ENCODE results near the gene MYLK2. TPM values are rescaled to one million over a fixed set of nuclear protein-coding genes. Genes with fewer than 3 reads are reported as not detected.

Gene MYLK2
- total RNA-seq, 1 donor from 2014 or later: 0.44 TPM

DNA sequence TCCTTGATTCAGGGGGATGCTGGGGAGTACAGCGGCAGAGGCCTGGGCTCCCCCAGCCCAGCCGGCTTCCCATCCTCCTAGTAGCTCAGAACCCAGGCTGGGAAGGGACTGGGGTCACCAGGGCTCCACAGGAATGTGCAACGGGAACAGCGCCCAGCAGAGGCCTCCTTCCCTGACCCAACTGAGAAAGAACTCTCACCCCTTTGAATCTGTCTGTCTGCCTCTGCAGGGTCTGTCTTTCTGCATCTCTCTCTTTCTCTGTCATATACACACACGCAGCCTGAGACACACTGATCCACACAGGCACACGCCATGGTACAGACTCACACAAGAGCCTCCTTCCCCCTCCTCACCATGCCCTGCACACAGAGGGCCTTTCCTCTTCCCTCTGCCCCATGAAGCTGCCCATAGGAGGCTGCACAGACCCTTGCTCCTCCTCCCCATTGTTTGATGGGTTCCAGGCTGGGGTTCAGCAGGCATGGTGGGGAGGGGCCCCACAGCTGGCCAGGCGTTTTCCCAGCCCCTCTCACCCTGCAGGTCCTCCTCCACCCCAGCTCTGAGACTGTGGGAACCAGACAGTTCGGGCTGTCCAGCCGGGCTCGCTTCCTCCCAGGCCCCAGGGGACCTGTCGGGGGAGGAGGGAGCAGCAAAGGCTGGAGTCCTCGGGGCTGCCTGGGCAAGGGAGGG lies 23.5 kb downstream of the MYLK2 start:
- H3K27me3 Mint-ChIP-seq (ENCODE audit: insufficient read depth): peaks cover 3% of the 10 kb centered on the region
- H3K4me3 Mint-ChIP-seq: no peak overlapping the region
- DNase-seq (ENCODE audit: low spot score): no peak
- H3K27ac Mint-ChIP-seq: no peak overlapping the region
- no peaks in the 10 kb centered on the region for H3K4me1 Mint-ChIP-seq (ENCODE audit: low read depth)
- no peaks in the 10 kb centered on the region for H3K9me3 Mint-ChIP-seq
- no peaks in the 10 kb centered on the region for H3K36me3 Mint-ChIP-seq (ENCODE audit: low read depth)
- intact Hi-C loops (cut with micrococcal nuclease): no loop called here

DNA sequence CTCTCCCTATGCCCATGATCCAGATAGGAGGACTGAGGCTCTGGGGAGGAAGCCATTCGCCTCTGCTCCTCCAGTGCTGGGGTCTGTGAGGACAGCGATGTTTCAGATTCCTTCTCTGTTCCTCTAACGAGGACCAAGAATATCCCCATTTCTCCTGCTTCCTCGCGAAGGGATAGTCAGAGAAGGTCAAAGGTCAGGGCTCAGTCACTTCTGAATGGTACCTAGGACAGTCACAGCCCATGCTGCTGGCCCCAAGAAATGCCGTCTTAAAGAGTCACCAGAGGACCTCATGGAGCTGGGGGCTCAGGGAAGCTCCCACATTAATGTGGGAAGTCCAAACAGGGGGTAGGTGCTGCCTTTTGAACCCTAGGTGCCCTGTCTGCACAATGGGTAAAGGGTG lies 24.1 kb downstream of the MYLK2 start:
- no peaks in the 10 kb centered on the region for H3K9me3 Mint-ChIP-seq
- intact Hi-C loops (cut with micrococcal nuclease): no loop called here

GRCh38 chr20:31843881-31844280 lies 24.7 kb downstream of the MYLK2 start:
- intact Hi-C loops (cut with micrococcal nuclease): no loop called here
- Mint-ChIP-seq H3K27me3 (ENCODE audit: insufficient read depth) (peaks cover 5% of the 10 kb centered on the region), H3K27ac (no peak overlapping the region), H3K9me3 (no peaks in the 10 kb centered on the region), H3K36me3 (ENCODE audit: low read depth) (no peaks in the 10 kb centered on the region), H3K4me1 (ENCODE audit: low read depth) (no peaks in the 10 kb centered on the region), H3K4me3 (no peak overlapping the region)
- DNase-seq (ENCODE audit: low spot score): no peak

More for the DNA sequence above, 24.1 kb downstream of the MYLK2 start:
- Mint-ChIP-seq H3K27me3 (ENCODE audit: insufficient read depth) (peaks cover 3% of the 10 kb centered on the region), H3K4me3 (no peak overlapping the region), H3K36me3 (ENCODE audit: low read depth) (no peaks in the 10 kb centered on the region), H3K4me1 (ENCODE audit: low read depth) (no peaks in the 10 kb centered on the region), H3K27ac (no peak overlapping the region)
- no peak for DNase-seq (ENCODE audit: low spot score)

DNA sequence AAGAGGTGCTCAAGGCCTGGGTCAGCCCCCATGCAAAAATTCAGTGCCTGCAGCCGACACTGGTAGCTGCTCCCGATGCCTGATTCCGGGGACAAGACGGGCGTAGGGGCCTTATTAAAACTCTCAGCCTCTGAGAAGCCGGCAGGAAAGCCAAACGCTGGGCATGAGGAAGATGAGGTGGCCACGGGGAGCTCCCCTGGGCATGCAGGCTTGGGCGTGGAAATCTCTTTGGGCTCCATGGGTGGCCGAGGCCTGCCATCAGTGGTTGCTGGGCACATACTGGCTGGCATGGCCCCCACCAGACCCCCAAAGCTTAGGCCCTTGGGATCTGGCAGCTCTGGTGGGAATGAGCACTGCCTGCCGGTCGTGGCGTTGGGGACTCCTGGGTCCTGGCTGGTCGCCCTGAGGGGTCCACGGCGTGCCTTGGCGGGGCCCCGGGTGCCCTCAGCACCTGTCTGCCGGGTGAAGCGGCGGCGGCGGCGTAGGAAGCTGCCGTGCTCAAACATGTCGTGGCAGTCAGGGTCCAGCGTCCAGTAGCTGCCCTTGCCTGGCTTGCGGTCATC lies 25.7 kb downstream of the MYLK2 start:
- no peak for DNase-seq (ENCODE audit: low spot score)
- intact Hi-C loops (cut with micrococcal nuclease): no loop called here
- no peaks in the 10 kb centered on the region for H3K4me1 Mint-ChIP-seq (ENCODE audit: low read depth)
- no peak overlapping the region for H3K27ac Mint-ChIP-seq
- H3K36me3 Mint-ChIP-seq (ENCODE audit: low read depth): no peaks in the 10 kb centered on the region
- no peaks in the 10 kb centered on the region for H3K9me3 Mint-ChIP-seq
- H3K27me3 Mint-ChIP-seq (ENCODE audit: insufficient read depth): peaks cover 7% of the 10 kb centered on the region
- H3K4me3 Mint-ChIP-seq: no peak overlapping the region

GRCh38 chr20:31845300-31845863 lies 26.2 kb downstream of the MYLK2 start, which contains the start of gene FOXS1:
Gene FOXS1, minus strand, starts transcription at chr20:31845604. Its CDS starts 62 bp downstream, at chr20:31845542.
- Mint-ChIP-seq H3K9me3 (no peaks in the 10 kb centered on the region), H3K36me3 (ENCODE audit: low read depth) (no peaks in the 10 kb centered on the region), H3K27ac (no peak within 1 kb of the TSS), H3K4me3 (no peak within 1 kb of the TSS), H3K4me1 (ENCODE audit: low read depth) (no peaks in the 10 kb centered on the region), H3K27me3 (ENCODE audit: insufficient read depth) (peaks cover 12% of the 10 kb centered on the region)
- intact Hi-C loops (cut with micrococcal nuclease): no loop called here
- no peak for DNase-seq (ENCODE audit: low spot score)

GRCh38 chr20:31846793-31847138 lies 27.6 kb downstream of the MYLK2 start:
- no peak for DNase-seq (ENCODE audit: low spot score)
- no peak overlapping the region for H3K4me3 Mint-ChIP-seq
- H3K27ac Mint-ChIP-seq: no peak overlapping the region
- H3K9me3 Mint-ChIP-seq: no peaks in the 10 kb centered on the region
- H3K4me1 Mint-ChIP-seq (ENCODE audit: low read depth): no peaks in the 10 kb centered on the region
- H3K36me3 Mint-ChIP-seq (ENCODE audit: low read depth): no peaks in the 10 kb centered on the region
- peaks cover 22% of the 10 kb centered on the region for H3K27me3 Mint-ChIP-seq (ENCODE audit: insufficient read depth)
- intact Hi-C loops (cut with micrococcal nuclease): loop anchor here (1.0 kb wide), 1 partner anchor 23 kb away; no protein-coding TSS in a partner anchor

DNA sequence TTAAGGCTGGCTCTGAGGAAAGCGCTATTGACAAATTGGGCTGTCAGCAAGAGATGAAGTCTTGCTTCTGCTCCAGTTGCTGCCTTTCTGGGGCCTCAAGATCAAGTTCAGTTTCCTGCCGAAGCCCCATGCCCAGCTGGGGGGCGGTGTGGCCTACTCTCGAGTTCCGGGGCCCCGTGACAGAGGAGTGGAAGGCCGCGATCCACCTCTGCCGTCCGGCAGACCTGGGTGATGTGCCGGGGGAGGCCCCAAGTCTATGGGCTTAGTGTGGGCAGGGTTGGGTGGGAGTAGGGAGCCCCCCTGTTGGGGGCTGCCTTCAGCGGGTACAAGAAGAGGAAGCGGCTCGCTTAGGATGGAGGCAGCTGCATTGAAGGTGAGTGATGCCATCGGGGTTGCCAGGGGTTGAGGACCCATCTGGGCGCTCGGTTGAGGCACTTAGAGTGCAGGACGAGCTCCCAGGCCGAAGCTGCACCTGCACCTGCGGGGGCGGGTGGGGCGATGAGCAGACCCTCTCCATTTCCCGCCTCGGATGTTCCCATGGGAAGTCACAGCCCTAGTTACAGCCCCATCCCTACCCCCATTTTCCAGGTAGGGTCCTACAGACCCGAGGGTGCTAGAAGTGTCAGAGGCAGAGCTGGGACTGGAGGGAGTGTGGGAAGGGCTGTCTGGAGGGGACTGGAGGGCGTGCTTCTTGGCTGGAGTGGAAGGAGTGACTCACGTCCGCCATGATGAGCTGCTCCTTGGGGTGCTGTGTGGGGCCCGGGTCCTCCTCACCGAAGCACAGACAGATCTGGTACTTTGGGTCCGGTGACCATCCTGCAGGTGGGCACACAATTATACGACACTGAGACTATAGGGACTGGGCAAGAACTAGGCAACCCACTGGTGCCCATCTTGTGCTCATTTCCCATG lies 29.2 kb downstream of the MYLK2 start:
- intact Hi-C loops (cut with micrococcal nuclease): no loop called here
- Mint-ChIP-seq H3K4me1 (ENCODE audit: low read depth) (no peaks in the 10 kb centered on the region), H3K27me3 (ENCODE audit: insufficient read depth) (peaks cover 22% of the 10 kb centered on the region), H3K4me3 (no peak overlapping the region), H3K9me3 (no peaks in the 10 kb centered on the region), H3K36me3 (ENCODE audit: low read depth) (no peaks in the 10 kb centered on the region), H3K27ac (no peak overlapping the region)
- no peak for DNase-seq (ENCODE audit: low spot score)

GRCh38 chr20:31849306-31849930 lies 30.3 kb downstream of the MYLK2 start:
- no peaks in the 10 kb centered on the region for H3K9me3 Mint-ChIP-seq
- H3K27me3 Mint-ChIP-seq (ENCODE audit: insufficient read depth): peaks cover 21% of the 10 kb centered on the region
- no peak overlapping the region for H3K27ac Mint-ChIP-seq
- H3K36me3 Mint-ChIP-seq (ENCODE audit: low read depth): no peaks in the 10 kb centered on the region
- no peaks in the 10 kb centered on the region for H3K4me1 Mint-ChIP-seq (ENCODE audit: low read depth)
- intact Hi-C loops (cut with micrococcal nuclease): no loop called here
- no peak for DNase-seq (ENCODE audit: low spot score)
- no peak overlapping the region for H3K4me3 Mint-ChIP-seq

DNA sequence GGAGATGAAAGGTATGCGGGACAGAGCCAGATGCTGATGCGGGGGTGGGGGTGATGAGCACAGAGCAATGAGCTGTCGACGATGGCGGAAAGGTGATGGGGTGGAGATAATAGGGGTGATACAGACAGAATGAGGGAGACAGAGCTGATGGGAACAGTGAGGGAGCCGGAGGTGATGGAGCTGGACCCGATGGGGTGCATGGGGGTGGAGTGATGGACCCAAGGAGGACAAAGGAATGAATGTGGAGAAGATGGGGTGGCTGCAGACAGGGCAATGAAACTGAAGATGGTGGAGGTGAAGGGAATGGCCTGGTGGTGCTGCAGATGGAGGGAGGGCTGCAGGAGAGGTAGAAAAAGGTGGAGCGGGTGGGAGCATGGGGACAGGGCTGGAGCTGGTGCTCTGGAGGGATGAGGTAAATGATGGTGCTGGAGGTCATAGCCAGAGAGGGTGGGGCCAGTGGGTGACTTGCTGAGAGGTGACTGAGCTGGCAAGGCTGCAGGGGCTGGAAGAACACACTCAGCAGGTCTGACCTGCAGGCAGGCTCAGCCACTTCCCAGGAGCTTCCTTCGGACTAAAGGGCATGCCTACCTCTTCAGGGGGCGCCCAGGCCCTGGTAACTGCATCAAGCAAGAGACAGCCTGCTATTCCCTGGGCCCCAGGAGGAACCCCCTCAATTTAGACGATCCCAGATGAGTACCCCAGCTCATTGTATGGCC lies 32.2 kb downstream of the MYLK2 start:
- Mint-ChIP-seq H3K27me3 (ENCODE audit: insufficient read depth) (peaks cover 20% of the 10 kb centered on the region), H3K4me3 (no peak overlapping the region), H3K36me3 (ENCODE audit: low read depth) (no peaks in the 10 kb centered on the region), H3K9me3 (no peaks in the 10 kb centered on the region), H3K4me1 (ENCODE audit: low read depth) (no peaks in the 10 kb centered on the region), H3K27ac (no peak overlapping the region)
- no peak for DNase-seq (ENCODE audit: low spot score)
- intact Hi-C loops (cut with micrococcal nuclease): loop anchor here (10.0 kb wide), 1 partner anchor 803 kb away; no protein-coding TSS in a partner anchor

- Mint-ChIP-seq H3K4me3 (no peak overlapping the region), H3K27ac (no peak overlapping the region), H3K4me1 (ENCODE audit: low read depth) (peaks cover 3% of the 10 kb centered on the region)
Measured at GRCh38 chr20:31853481-31853880, 34.3 kb downstream of the MYLK2 start.

DNA sequence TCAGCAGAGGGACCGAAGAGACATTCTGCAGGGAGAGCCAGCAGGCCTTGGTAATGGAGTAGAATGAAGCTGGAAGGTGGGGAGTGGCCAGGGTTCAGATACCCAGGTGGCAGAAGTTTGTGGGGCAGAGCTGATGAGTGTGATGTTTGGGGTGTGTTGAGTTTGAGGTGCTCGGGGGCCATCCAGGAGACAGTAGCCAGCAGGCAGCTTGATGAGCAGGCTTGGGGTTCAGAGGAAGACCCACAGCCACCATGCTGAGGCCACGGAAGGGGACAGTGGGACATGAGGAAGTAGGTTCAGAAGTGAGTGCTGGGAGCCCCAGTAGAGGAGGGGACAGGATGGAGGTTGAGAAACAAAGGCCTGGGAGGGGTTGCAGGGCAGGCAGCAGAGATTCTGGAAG lies 37.4 kb downstream of the MYLK2 start:
- H3K4me1 Mint-ChIP-seq (ENCODE audit: low read depth): peaks cover 6% of the 10 kb centered on the region
- no peak overlapping the region for H3K27ac Mint-ChIP-seq
- no peak for DNase-seq (ENCODE audit: low spot score)
- peaks cover 18% of the 10 kb centered on the region for H3K27me3 Mint-ChIP-seq (ENCODE audit: insufficient read depth)
- no peaks in the 10 kb centered on the region for H3K36me3 Mint-ChIP-seq (ENCODE audit: low read depth)
- H3K4me3 Mint-ChIP-seq: no peak overlapping the region
- intact Hi-C loops (cut with micrococcal nuclease): loop anchor here (10.0 kb wide), 1 partner anchor 798 kb away; no protein-coding TSS in a partner anchor
- no peaks in the 10 kb centered on the region for H3K9me3 Mint-ChIP-seq

More at GRCh38 chr20:31853481-31853880, 34.3 kb downstream of the MYLK2 start:
- no peaks in the 10 kb centered on the region for H3K36me3 Mint-ChIP-seq (ENCODE audit: low read depth)
- intact Hi-C loops (cut with micrococcal nuclease): loop anchor here (2.0 to 10.0 kb wide), 2 partner anchors 25 to 801 kb away; no protein-coding TSS in a partner anchor
- no peaks in the 10 kb centered on the region for H3K9me3 Mint-ChIP-seq
- DNase-seq (ENCODE audit: low spot score): no peak
- H3K27me3 Mint-ChIP-seq (ENCODE audit: insufficient read depth): peaks cover 22% of the 10 kb centered on the region
